Left lung (tissue), 10 donors: Measurements from ENCODE around the gene PEX26. TPM values are rescaled to one million over a fixed set of nuclear protein-coding genes. Genes with fewer than 3 reads are reported as not detected.

ENCODE experiments used
- ATAC-seq: fragments of 200-7000 bp; cut with Tn5 transposase; one replicate; pipeline ENCODE4 v1.9.1; 2020; ENCODE audit warnings: moderate library complexity
- DNase-seq, 4 donors: peaks; one replicate each; pipeline ENCODE4 v3.0.0-alpha.2; 2013 to 2020
- H3K27ac ChIP-seq, 2 donors: fragments of 200-600 bp; sonication (generic) in 1 of 2; one replicate each; pipeline versions ENCODE4 v1.5.0 to v1.8.0; 2020 to 2021
- H3K27me3 ChIP-seq, 2 donors: fragments of 200-600 bp; sonication (generic) in 1 of 2; one replicate each; pipeline versions ENCODE4 v1.5.0 to v1.8.0; 2020 to 2021
- H3K36me3 ChIP-seq, 2 donors: fragments of 200-600 bp; sonication (generic) in 1 of 2; one replicate each; pipeline versions ENCODE4 v1.5.0 to v1.8.0; 2020 to 2021
- H3K4me1 ChIP-seq, 2 donors: fragments of 200-600 bp; one replicate each; pipeline ENCODE4 v1.8.0; 2021
- H3K4me3 ChIP-seq, 2 donors: fragments of 200-600 bp; sonication (generic) in 1 of 2; one replicate each; pipeline versions ENCODE4 v1.5.0 to v1.8.0; 2020 to 2021; ENCODE audit warnings: mild to moderate bottlenecking in 1 of 2
- H3K9me3 ChIP-seq, 2 donors: fragments of 200-600 bp; sonication (generic) in 1 of 2; one replicate each; pipeline versions ENCODE4 v1.5.0 to v1.8.0; 2020 to 2021
- intact Hi-C, 2 donors: fragments of 100-400 bp; cut with DNase I; formaldehyde crosslinking; loops; one replicate each; pipeline versions ENCODE4 v1.11.2 to v1.14.2; 2022
- polyA plus RNA-seq, 6 donors: library from polyadenylated mRNA; unstranded; fragments of 120-200 nt; gene quantifications; one replicate each; pipeline ENCODE4 v1.2.1, GENCODE V29; 2013; ENCODE audit not compliant: insufficient read length in 6 of 6
- total RNA-seq, 2 donors: library from RNA; stranded (reverse); fragmentation: NEBNext Ultra II Directional; extraction: Animal tissue kit (Norgen Biotek cat#: 25700); gene quantifications; one replicate each; pipeline ENCODE4 v1.2.1, GENCODE V29; 2021
- TF ChIP-seq, protein P1 (sequence below), 2 donors: fragments of 200-600 bp; sonication (generic) in 1 of 2; IDR thresholded peaks; one replicate each; pipeline versions ENCODE4 v1.5.0 to v1.8.0; 2021; ENCODE audit warnings: antibody characterized with exemption in 2 of 2
- donor health status: DM: no; HTN: yes; CAD: no.
- donor health status: DM: no; HTN: no; CAD: no.

The PEX26 gene
- total and polyA plus RNA-seq, 8 donors = 21.8 to 39.4 (median 26.8) TPM

DNA sequence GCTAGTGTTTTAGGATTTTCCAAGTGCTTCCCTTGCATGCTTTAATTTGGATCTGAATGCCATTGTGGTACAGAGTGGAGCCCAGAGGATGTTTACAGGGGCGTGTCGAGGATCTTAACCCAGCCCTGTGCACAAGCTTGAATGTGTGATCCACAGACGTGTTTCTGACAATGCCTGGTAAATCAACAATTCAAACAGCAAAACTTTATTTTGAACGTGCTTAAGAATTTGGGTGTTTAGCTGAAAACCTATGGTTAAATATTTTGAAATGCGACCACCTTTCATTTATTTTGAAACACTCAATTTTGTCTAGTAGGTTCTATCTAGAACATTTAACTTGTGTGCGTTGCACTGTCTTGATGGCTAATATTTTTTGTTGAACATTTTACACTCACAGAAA is 34.6 kb downstream of the PEX26 start:
- H3K27me3 ChIP-seq = peaks cover 25 to 64% of the 10 kb centered on the region in 2 donors
- intact Hi-C loops = no loop called here
- TF ChIP-seq, protein P1, sequence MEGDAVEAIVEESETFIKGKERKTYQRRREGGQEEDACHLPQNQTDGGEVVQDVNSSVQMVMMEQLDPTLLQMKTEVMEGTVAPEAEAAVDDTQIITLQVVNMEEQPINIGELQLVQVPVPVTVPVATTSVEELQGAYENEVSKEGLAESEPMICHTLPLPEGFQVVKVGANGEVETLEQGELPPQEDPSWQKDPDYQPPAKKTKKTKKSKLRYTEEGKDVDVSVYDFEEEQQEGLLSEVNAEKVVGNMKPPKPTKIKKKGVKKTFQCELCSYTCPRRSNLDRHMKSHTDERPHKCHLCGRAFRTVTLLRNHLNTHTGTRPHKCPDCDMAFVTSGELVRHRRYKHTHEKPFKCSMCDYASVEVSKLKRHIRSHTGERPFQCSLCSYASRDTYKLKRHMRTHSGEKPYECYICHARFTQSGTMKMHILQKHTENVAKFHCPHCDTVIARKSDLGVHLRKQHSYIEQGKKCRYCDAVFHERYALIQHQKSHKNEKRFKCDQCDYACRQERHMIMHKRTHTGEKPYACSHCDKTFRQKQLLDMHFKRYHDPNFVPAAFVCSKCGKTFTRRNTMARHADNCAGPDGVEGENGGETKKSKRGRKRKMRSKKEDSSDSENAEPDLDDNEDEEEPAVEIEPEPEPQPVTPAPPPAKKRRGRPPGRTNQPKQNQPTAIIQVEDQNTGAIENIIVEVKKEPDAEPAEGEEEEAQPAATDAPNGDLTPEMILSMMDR (IDR thresholded peaks at IDR 0.05) = no peak
- no peak overlapping the region for H3K4me3 ChIP-seq
- H3K9me3 ChIP-seq = no peaks in the 10 kb centered on the region
- H3K4me1 ChIP-seq = peaks cover 5 to 25% of the 10 kb centered on the region in 2 donors
- DNase-seq = no peak
- H3K27ac ChIP-seq = no peak overlapping the region
- no peaks in the 10 kb centered on the region for H3K36me3 ChIP-seq
- no peak for ATAC-seq

DNA sequence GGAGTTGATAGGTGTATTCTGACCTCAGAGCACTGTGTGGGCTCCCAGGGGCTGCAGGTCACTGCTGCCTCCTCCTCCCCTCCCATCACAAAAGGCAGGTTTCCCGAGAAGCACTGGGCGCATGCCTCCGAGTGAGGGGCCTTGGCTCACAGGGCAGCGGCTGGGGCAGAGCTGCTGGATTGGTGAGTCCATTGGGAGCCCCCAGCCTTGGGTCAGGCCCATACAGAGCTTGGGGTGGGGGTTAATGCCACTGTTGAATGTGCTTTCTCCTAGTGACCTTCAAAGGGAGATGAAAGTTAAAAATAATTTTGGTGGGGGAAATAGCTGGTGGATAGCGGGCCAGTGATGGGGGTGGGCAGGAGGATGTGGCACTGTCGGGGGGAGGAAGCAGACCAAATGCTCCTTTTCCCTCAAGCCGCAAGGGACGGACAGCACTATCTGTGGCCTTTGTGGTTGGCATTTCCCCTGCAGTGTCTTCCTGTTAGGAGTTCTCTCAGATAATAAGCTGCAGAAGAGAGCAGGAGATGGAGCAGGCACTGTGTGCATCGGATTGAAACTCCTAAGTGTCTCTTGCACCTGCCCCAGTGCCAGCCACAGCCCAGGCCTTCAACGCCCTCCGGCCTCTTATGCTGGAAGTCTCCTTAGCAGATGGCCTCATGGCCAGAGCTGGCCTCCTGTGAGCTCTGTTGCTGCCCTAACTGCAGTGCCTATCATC is 36.0 kb downstream of the PEX26 start:
- no peak for DNase-seq
- intact Hi-C loops = no loop called here
- H3K27ac ChIP-seq = no peak overlapping the region
- no peak for ATAC-seq
- no peaks in the 10 kb centered on the region for H3K36me3 ChIP-seq
- TF ChIP-seq, protein P1 (IDR thresholded peaks at IDR 0.05) = no peak
- H3K4me1 ChIP-seq = peaks cover 5 to 25% of the 10 kb centered on the region in 2 donors
- no peak overlapping the region for H3K4me3 ChIP-seq
- no peaks in the 10 kb centered on the region for H3K9me3 ChIP-seq
- H3K27me3 ChIP-seq = peaks cover 25 to 53% of the 10 kb centered on the region in 2 donors

DNA sequence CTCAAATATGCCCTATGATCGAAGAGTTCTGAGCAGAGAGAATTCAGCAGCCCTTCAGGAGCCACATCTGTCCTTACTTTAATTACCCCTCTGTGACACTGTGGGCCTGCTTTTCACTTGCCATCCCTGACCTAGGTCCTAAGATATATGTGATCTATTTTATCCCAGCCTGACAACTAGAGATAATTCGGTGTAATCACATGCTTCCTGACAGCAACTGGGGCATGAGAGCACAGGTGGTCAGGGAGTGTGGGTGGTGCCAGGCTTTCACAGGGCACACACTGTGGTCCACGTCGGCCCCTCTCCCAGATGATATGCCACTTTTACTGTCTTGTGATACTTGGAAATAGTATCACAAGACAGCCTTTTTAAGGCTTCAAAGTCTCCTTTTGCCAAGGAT is 36.7 kb downstream of the PEX26 start:
- Histone ChIP-seq H3K36me3 (no peaks in the 10 kb centered on the region), H3K4me1 (peaks cover 5 to 25% of the 10 kb centered on the region in 2 donors), H3K9me3 (no peaks in the 10 kb centered on the region), H3K27ac (no peak overlapping the region), H3K4me3 (no peak overlapping the region), H3K27me3 (peaks cover 20 to 47% of the 10 kb centered on the region in 2 donors)
- TF ChIP-seq, protein P1 (IDR thresholded peaks at IDR 0.05) = no peak
- ATAC-seq (no peak), DNase-seq (no peak)
- intact Hi-C loops = no loop called here

DNA sequence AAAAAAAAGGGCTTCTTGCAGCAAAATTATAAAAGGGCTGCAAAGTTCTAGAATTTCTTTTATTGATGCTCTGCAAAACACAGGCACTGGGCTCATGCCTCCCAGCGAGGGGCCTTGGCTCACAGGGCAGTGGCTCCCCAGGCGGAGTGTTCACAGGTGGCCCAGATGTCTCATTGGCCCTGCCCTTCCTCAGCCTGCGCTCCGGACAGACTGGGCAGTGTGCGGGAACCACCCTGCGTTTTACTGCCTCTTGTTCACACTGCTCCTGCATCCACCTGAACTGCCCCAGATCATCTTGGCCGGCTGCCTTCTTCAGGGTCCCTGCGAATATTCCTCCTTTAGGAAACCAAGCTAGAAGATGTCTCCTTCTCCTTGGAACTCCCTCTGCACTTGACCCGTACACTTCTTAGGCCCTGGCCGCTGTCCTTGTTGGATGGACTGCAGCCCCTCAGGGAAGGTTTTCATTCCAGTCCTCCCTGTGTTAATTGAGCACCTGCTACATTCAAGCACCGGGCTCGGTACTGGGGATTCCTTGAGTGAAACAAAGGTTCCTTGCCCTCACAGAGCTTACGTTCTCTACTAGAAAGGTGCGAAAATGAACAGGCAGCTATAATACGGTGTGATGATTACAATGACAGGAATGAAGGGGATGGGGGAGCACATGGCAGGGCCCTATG is 37.3 kb downstream of the PEX26 start:
- H3K4me1 ChIP-seq = peaks cover 2 to 21% of the 10 kb centered on the region in 2 donors
- peaks cover 15 to 40% of the 10 kb centered on the region in 2 donors for H3K27me3 ChIP-seq
- intact Hi-C loops = no loop called here
- H3K36me3 ChIP-seq = no peaks in the 10 kb centered on the region
- no peak for DNase-seq
- H3K27ac ChIP-seq = no peak overlapping the region
- no peak overlapping the region for H3K4me3 ChIP-seq
- H3K9me3 ChIP-seq = no peaks in the 10 kb centered on the region
- ATAC-seq = no peak
- TF ChIP-seq, protein P1 (IDR thresholded peaks at IDR 0.05) = no peak

DNA sequence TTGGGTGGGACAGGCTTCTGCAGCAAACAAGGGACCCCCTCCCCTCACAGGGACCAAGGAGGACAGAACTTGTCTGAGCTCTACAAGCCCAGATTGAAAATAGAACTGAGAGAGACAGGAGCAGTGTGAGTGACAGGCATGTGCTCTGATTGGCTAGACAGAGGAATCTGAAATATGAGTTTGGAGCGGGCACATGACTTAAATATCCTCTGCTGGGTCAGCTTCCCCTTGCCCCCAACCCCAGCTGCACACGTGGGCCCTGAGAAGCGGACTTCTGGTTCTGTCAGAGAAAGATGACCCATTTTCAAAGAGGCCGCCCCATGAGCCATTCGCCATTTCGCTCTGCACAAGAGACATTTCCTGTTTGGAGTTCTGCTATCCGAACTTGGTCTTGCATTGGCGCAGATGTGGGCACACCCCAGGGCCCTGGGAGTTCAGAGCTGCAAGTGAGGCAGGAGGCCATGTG is 38.1 kb downstream of the PEX26 start:
- intact Hi-C loops = no loop called here
- TF ChIP-seq, protein P1 (IDR thresholded peaks at IDR 0.05) = no peak
- Histone ChIP-seq H3K4me3 (no peak overlapping the region), H3K9me3 (no peaks in the 10 kb centered on the region), H3K4me1 (peaks cover 0 to 13% of the 10 kb centered on the region in 2 donors), H3K27ac (no peak overlapping the region), H3K27me3 (peaks cover 7 to 32% of the 10 kb centered on the region in 2 donors), H3K36me3 (no peaks in the 10 kb centered on the region)
- no peak for ATAC-seq
- no peak for DNase-seq
